Frontal cortex (tissue), 4 donors: ENCODE measurements around the gene ANKRD63. TPM values are rescaled to one million over a fixed set of nuclear protein-coding genes. Genes with fewer than 3 reads are reported as not detected.
A peak's percentile ranks its signal among the peaks of the same experiment; 100 is the strongest.

Source experiments
- DNase-seq, 2 donors: peaks; one replicate each; pipeline ENCODE4 v3.0.0; 2012; ENCODE audit warnings: low spot score in 2 of 2
- FAIRE-seq: peaks from 2 replicates; lab custom pipeline; 2012; peaks lifted over from hg19 to GRCh38; lab: Jason Lieb, UNC
- total RNA-seq: library from RNA; depleted of rRNA; stranded (reverse); fragments of >200 nt; gene quantifications from one replicate; pipeline ENCODE4 v1.2.3, GENCODE V29; 2014
- donor health status: control.
- donor health status: control.
- donor health status: control.

Gene ANKRD63, protein sequence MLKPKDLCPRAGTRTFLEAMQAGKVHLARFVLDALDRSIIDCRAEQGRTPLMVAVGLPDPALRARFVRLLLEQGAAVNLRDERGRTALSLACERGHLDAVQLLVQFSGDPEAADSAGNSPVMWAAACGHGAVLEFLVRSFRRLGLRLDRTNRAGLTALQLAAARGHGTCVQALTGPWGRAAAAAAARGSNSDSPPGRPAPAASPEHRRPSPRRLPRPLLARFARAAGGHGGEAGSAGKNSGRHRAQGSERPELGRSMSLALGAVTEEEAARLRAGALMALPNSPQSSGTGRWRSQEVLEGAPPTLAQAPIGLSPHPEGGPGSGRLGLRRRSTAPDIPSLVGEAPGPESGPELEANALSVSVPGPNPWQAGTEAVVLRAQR
- total RNA-seq: 2.0 TPM

DNA sequence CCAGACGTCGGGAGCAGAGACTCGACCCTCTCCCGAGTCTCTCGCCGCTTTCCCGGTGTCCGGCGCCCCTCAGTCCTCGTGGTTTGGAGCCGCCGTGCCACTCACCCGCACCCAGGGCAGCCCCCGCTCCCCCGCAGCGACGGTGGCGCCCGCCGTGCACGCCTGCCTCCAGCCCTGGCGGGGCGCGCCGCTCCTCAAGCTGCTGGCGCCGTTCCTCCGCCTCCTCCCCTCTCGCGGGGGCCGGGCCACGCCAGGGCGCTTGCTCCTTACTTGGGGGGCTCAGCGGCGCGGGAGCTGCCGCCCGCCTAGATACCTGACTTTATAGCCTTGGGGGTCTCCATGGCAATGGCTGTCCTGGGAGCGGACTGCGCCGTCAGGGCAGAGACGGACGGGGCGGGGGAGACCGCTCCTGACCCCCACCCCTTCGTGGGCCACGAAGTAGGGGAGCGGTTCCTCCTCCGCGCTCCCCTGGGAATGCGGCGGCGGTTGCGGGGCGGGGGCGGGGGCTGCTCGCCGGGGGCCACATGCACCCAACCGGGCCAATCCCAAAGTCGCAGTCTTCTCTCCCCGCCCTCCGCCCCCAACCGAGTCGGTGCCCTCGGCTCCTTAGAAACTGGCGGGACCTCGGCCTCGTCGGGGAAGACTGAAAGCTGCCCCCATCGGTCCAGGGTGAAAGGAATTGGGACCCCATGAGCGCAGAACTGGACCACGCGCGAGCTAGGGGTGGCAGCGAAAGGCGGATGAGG, at the start of gene ANKRD63:
ANKRD63 (minus strand) TSS at position 196 of the 746 bp plus-strand sequence. CDS start 478 bp downstream, outside the sequence.
- DNase-seq (peak in 1 of 2 donors; percentile 56), FAIRE-seq (no peak)

DNA sequence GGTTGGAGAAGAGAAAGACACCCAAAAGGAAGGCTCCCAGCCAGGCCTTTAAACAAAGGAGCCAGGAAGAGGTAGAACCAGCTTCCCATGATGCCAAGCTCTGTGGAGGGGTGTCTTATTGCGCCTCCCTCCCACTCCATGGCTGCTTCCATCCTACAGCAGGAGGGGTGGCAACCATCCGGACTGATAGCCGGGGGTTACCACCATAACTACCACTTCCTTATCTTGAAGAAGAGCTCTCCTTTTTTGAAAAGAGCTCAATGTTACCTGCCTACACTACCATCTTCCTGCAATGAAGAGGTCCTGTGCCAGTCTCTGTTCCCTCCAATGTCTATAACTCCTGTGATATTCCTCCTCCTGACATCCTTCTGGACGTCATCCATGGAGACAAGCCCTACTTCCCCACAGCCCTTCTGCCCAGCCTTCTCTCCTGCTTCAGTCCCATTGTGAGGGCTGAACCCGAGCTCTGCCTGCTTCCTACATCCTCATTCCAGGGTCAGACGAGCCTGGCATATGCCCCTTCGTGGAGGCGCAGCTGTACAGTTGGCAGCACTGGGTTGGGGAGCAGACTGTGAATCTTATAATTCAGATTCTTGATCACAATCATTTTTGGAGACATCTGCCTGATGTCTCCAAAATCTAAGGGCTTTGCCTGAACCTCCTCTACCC, 49.4 kb upstream of the ANKRD63 start:
- FAIRE-seq (no peak), DNase-seq (no peak)

DNA sequence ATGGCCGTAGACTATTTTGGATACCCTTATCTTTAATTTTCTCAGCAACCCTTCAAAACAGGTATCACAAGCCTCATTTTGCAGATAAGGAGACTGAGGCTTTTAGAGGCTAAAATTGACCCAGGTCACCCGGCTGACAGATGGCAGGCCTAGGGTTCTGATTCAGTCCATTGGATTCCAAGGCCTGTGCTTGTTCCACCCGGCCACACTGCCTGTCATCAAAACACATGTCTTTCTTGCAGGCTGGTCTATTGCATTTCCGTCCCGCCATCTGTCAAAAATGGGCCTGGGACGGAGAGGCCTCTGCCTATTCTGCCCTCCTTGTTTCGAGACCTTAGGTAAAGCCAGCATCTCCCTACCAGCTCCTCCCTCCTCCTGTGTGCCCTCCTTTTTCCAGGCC, 48.8 kb upstream of the ANKRD63 start:
- DNase-seq: no peak
- FAIRE-seq: no peak

DNA sequence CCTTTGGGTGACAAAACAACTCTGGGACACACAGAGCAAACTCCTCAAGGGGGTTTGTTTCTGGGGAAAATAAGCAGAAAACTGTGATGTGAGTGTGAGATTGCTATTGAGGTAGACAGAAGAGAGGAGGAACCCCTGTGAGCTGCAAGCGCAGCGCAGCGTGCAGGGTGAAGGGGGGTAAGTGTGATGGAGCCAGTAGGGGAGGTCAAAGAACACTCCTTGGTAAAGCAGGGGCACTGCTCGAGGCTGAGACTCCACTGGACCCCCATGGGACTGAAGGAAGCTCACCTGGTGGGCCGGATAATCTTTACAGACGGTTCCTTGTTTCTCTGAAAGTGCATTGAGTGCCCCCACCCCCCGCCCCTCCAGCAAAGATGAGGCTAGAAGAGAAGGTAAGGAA, 48.2 kb upstream of the ANKRD63 start:
- FAIRE-seq (no peak), DNase-seq (no peak)

DNA sequence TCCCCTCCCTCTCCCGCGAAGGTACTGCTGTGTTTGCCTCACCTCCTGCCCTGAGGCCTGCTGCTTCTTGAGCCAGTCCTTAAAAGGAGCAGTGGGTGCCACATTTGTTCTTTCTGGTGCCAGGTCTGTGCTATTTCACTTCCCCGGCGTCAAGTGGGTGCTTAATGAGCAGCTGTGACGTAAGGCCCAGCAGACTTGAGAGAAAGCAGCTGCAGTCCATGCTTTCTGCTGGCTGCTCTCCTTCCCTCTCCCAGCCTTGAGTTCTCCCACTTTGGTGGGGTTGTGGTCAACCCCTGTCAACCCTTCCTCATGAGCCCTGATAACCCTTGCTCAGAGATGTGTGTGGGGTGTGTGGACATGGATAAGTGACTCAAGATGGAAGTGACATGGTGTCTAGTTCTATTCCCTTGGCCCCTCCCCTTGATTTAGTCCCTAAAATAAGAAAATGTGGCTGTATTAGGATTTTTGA, 47.5 kb upstream of the ANKRD63 start:
- DNase-seq (no peak), FAIRE-seq (no peak)

DNA sequence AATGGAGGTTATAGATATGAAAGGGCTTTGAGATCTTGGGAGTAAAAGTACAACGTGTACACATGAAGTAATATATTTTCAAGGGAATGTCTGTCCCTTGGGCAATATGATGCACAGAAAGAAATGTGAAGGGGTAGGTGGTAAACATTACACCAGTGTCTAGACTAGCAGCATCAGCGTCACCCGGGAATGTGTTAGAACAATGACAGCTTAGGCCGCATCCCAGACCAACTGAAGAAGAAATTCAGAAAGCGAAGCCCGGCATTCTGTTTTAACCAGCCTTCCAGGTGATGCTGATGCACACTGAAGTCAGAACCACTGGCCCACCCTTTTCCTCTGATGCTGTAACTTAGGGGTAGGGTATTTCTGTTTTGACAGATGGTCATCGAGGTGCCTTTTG, 46.9 kb upstream of the ANKRD63 start:
- FAIRE-seq: no peak
- no peak for DNase-seq

DNA sequence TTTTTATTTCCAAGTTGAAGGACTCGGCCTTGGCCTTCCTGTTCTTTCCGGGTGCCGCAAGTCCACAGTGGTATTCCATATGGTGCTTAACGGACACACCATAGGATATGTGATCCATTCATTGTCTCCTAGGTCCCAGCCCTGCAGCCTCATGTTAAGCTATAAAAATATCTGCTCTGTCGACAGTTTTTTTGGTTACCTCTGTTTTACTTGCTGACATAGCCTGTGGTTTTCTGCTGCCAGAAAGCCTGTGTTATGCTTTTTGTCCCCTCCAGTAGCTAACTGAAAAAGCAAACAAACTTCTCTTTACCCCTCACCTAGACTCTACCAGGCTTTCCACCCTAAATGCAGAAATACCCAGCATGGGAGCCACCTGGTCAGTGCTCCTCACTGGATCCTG, 45.9 kb upstream of the ANKRD63 start:
- DNase-seq (no peak), FAIRE-seq (no peak)

DNA sequence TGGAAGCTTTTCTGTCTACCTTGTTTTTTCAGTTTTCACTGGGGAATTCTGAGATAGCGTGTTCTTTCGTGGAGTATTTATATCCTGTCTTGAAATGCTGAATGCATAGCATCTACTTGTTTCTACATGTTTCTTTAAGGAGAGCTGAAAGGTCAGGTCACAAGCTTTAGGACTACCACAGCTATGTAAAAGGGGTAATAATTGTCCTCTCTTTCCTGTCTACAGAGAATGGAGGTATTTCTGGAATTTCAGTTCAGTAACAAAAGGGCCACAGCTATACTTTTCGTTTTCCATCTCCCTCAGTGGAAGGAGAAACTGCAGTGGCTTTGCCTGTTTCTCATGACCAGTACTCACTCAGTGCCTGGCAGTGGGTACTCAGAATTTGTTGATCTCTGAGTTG, 45.3 kb upstream of the ANKRD63 start:
- FAIRE-seq: no peak
- DNase-seq: no peak

DNA sequence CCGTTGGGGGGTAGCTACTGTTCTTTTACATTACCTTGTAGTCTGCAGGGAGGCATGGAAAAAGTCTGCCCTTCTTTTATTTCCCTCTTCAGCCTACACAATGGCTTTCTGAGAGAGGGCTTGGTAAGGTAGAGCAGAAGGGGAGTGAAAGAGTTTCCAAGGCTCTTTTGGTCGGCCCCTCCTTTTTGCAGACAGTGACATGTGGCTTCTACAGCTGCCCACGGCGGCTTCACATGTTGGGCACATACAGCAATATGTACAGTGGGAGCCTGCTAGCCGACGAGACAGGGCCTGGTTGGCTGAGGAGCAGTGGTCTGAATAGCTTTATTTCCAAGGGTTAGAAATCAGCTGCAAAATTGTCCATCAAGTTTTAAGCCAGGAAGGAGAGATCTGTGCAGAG, 44.6 kb upstream of the ANKRD63 start:
- DNase-seq (no peak), FAIRE-seq (no peak)

DNA sequence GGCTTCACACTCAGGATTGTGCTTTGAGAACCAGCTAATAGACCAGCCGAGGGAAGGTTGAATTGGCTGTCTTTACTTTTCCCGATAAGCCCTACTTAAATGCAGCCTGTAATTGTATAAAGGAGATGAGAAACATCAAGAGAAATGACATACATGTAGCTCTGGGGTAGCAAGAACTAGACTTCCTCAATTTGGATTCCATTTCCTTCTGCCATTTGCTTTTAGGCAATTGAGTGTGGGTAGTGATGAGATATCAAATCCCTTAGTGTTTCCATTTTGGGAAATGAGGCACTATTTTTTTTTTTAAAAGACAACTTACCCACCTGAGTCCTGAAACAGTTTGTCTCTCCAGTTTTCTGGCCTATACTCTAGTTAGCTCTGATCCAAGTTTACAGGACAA, 42.8 kb upstream of the ANKRD63 start:
- FAIRE-seq (no peak), DNase-seq (no peak)

DNA sequence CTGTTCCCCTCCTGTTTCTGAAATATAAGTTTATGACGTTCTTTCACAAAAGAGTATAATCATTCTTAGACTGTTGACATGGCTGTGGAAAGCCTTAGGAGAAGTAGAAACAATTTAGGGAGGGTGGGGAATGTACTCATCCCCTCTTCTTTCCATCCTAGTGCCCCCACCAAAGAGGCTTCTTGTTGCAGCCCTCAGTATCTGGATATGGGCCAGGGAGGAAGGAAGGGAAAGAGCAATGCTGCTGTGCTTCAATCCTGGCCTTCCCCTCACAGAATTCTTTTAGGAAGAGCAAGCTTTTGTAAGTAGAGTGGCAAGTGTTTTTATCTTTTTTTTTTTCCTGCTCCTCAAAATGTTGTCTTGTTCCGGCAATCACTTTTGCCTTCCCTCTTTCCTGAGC, 42.3 kb upstream of the ANKRD63 start:
- no peak for FAIRE-seq

DNA sequence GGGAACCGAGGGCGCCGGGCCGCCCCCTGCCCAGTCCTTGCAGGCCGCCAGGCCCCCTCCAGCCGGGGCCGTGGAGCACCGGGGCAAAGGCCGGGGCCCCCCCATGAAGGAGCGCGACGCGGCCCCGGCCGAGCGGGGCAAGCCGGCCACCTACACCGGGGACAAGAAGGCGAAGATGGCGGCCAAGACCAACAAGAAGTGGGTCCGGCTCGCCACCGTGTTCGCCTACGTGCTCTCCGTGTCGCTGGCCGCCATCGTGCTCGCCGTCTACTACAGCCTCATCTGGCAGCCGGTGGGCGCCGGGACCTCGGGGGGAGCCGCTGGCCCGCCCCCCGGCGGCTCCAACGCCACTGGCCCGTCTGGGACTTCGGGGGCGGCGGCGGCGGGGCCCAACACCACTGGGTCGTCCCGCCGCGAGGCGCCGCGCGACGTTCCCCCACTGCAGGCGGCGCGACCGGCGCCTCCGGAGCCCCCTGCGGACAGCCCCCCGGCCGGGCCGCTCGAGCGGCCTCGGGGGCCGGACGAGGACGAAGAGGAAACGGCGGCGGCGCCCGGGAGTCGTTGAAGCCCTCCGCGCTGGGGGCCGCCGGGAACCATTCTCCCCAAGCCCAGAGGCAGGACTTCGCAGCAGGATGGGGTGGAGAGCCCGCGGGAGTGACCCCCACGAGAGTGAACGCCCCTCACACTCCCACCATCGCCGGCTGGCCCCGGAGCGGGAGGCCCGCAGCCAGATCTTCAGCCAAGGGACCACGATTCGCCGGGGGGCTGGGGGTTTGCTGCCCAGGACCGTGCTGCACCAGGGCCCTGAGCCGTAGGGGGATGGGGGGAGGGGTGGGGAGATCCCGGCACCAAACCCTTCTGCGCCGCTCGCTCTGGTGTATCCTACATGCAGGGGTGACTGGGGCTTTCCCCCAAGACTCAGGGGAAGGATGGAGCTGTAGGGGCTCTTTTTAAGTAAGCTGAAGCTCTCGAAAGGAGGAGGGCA, 41.4 kb upstream of the ANKRD63 start:
- peak in 1 of 2 donors; percentile 68 for DNase-seq

More for the DNA sequence above, 42.3 kb upstream of the ANKRD63 start:
- DNase-seq: no peak

DNA sequence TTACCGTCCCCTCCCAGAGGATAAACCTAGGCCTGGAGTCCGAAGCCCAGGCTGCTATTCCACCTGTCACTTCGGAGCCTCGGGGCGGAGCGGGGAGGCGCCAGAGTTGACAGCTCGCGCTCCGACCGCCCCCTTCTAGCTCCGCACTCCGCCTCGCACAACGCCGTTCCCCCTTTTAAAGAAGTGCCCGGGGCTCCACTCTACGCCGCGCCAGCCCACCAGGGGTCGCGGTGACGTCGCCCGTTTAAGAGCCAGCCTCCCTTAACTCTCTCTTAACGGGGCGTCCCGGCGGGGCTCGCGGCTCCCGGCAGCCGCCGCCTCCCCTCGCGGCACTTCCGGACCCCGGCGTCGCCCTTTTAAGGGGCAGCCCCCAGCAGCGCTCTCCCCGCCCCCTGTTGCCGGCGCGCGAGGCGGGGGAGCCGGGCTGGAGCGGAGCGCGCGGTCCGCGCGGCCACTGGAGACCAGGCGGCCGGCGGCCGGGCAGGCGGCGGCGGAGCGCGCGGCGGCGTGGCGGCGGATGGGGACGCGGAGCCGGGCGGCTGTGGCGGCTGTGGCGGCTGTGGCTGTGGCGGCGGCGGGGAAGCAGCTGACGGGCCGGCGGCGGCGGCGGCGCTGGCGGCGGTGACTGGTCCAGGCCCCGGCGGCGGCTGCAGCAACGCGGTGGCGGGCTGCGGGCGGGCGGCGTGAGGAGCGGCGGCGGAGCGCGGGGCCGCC, 40.5 kb upstream of the ANKRD63 start, which contains the start of gene INAFM2:
INAFM2 (plus strand) TSS at position 454 of the 714 bp plus-strand sequence. CDS start 364 bp downstream, outside the sequence.
- DNase-seq (peak; percentile 91 to 93), FAIRE-seq (no peak)

More for the DNA sequence above, 41.4 kb upstream of the ANKRD63 start:
- FAIRE-seq: no peak

DNA sequence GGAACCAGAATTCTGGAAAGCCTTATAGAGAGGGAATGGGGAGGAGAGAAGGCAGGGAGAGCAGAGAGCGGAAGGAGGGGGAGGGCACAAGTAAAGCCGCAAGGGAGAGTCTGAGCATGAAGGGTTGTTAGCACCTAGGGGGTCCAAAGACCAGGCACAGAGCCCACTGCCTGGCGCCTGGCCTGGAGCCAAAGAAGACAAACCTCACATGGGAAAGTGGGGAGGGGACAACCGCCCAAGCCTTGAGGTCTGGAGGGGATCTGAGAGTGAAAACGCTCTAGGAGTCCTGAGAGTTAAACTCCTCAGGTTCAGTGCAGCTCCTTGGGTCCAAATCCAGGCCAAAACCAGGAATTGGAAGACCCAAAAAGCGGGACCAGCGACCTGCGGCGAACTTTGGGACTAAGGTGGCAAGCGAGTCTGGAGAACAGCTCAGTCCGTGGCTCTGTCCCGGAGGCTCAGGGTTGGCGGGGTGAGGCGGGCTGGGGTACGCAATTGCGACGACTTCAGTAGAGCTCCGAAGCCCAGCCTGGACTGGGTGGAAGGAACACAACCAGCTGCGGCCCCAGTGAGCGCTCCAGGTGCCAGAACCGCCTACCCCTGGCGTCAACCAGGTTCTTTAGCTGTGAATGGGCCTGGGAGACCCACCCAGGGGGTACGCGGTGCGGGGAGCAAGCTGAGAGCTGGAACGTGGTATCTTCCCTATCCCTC, 39.8 kb upstream of the ANKRD63 start:
- no peak for FAIRE-seq
- DNase-seq: peak in 1 of 2 donors; percentile 44

DNA sequence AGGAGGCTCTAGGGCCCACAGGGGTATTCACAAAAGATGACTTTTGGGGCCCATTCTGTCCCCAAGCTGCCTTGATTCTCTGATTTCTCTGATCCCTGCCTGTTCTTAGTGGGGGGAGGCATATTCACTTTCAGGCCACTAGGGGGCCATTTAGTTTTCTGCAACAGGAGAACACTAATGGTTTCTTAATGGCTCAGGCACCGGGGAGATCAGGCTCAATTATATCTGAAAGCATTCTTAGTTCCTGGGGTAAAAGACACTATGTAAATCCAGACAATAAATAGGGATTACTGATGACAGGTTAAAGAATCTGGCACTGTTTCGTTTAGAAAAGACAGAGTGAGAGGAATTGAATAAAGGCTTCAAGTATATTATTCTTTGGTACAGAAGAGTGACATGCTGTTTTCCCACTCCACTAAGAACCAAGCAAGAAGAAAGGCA, 38.1 kb upstream of the ANKRD63 start:
- DNase-seq (peak; percentile 67 to 69), FAIRE-seq (no peak)

DNA sequence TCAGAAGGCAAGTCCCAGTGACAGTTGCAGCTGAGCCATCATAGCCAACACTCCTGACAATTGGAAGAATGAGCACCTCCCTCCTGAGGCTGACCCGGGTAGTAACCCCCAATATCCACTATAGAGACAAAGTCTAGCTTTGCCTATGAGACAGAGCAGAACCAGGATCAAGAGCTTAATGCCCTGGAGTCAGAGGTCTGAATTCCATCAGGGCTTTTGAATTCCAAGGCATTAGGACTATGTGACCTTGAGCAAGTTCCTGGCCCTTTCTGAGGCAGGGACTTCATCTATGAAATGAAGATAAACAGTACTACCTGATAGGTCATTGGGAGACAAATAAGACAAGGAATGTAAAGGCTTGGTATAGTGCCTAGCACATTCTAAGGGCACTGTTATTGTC, 37.5 kb upstream of the ANKRD63 start:
- FAIRE-seq: no peak
- no peak for DNase-seq

DNA sequence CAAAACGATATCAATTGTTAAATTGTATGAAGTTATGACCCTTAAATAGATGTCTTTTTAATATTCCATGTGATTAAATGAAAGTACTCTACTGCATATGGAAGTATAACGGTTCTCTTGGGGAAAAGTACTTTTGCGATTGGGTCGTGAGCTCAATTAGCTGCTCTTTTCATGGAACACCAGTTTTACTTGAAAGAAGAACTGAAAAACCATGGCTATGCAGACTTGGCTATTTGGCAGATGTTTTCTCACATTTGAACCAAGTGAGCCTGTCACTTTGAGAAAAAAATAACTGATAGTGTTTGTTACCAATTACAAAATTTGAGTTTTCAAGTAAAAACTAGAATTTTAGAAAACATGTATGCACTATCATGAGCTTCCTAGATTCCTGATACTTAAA, 34.7 kb upstream of the ANKRD63 start:
- DNase-seq (no peak), FAIRE-seq (no peak)

DNA sequence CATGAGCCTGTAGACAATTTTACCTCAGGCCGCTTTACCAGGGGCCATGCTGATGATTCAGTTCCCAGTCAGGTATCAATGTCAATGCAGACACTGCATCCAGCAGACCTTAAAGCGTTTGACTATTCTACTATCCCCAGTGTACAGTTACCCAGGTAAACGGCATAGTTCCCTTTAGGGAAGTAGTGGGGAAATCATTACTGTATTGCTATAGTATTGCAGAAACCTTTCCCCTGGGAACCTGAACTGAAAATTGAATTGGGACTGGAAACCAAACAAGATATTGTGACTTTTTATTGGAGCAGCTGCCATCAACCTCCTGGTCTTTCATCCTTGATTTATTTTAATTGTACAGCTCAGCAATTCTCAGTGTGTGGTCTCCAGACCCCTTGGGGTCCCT, 34.1 kb upstream of the ANKRD63 start:
- DNase-seq: no peak
- FAIRE-seq: no peak
